DMS53 (cell line): ENCODE data around the gene APOBEC2.
A peak's percentile ranks its signal among the peaks of the same experiment; 100 is the strongest.
"Not testable (repeated sequence)": the region's sequence is repeated elsewhere in the genome, so short reads cannot be mapped to it uniquely, and the experiment has no call there.

Source experiments
- DNase-seq: peaks from one replicate; lab custom pipeline; 2025; lab: John Stamatoyannopoulos, UW

APOBEC2 gene

GRCh38 chr6:41053041-41053440 lies at the start of gene APOBEC2:
Gene APOBEC2 (plus strand): TSS chr6:41053202. CDS start chr6:41053348, 146 bp downstream.
- no peak for DNase-seq

- DNase-seq: peak; percentile 83
Measured at GRCh38 chr6:41006217-41006616, 46.8 kb upstream of the APOBEC2 start.

GRCh38 chr6:41006980-41007379 lies 46.0 kb upstream of the APOBEC2 start:
- not testable (repeated sequence) for DNase-seq

GRCh38 chr6:41008011-41008410 lies 45.0 kb upstream of the APOBEC2 start:
- DNase-seq: no peak

- DNase-seq: no peak
Measured at GRCh38 chr6:41009669-41010068, 43.3 kb upstream of the APOBEC2 start.

- no peak for DNase-seq
Measured at GRCh38 chr6:41011673-41012072, 41.3 kb upstream of the APOBEC2 start.

- no peak for DNase-seq
Measured at GRCh38 chr6:41013466-41014153, 39.4 kb upstream of the APOBEC2 start.

GRCh38 chr6:41014780-41015179 lies 38.2 kb upstream of the APOBEC2 start:
- no peak for DNase-seq

- DNase-seq: not testable (repeated sequence)
Measured at GRCh38 chr6:41015860-41016259, 37.1 kb upstream of the APOBEC2 start.

- no peak for DNase-seq
Measured at GRCh38 chr6:41017663-41018062, 35.3 kb upstream of the APOBEC2 start.

- peak; percentile 45 for DNase-seq
Measured at GRCh38 chr6:41021832-41022231, 31.2 kb upstream of the APOBEC2 start.

- DNase-seq: peak; percentile 51
Measured at GRCh38 chr6:41022294-41022693, 30.7 kb upstream of the APOBEC2 start.

- DNase-seq: no peak
Measured at GRCh38 chr6:41023114-41023513, 29.9 kb upstream of the APOBEC2 start.

GRCh38 chr6:41025966-41026530 lies 27.0 kb upstream of the APOBEC2 start:
- DNase-seq: no peak

GRCh38 chr6:41027241-41027640 lies 25.8 kb upstream of the APOBEC2 start:
- no peak for DNase-seq

GRCh38 chr6:41027799-41028560 lies 25.0 kb upstream of the APOBEC2 start:
- DNase-seq: peak; percentile 87

GRCh38 chr6:41028561-41029412 lies 24.2 kb upstream of the APOBEC2 start:
- peak; percentile 42 for DNase-seq

GRCh38 chr6:41032830-41033229 lies 20.2 kb upstream of the APOBEC2 start:
- DNase-seq: no peak

GRCh38 chr6:41033776-41034175 lies 19.2 kb upstream of the APOBEC2 start:
- DNase-seq: no peak

GRCh38 chr6:41036186-41036585 lies 16.8 kb upstream of the APOBEC2 start:
- peak; percentile 23 for DNase-seq

GRCh38 chr6:41036601-41037000 lies 16.4 kb upstream of the APOBEC2 start:
- no peak for DNase-seq
